Psoas muscle (tissue), 8 donors: ENCODE measurements around the gene MTM1. TPM values are rescaled to one million over a fixed set of nuclear protein-coding genes. Genes with fewer than 3 reads are reported as not detected.

Experiments
- ATAC-seq, 4 donors: fragments of 200-7000 bp; cut with Tn5 transposase; one replicate each; pipeline ENCODE4 v1.9.1; 2020; ENCODE audit warnings: moderate library complexity in 3 of 4, mild to moderate bottlenecking in 2 of 4
- DNase-seq, 2 donors: peaks; one replicate each; pipeline ENCODE4 v3.0.0-alpha.2; 2020
- H3K27ac ChIP-seq: fragments of 200-600 bp; one replicate; pipeline ENCODE4 v1.8.0; 2022
- H3K27me3 ChIP-seq, 3 donors: fragments of 200-600 bp in 1 of 3; one replicate each; pipeline versions ENCODE4 v1.6.1 to v1.8.0; 2013 to 2022; ENCODE audit warnings: low read length in 2 of 3, mild to moderate bottlenecking in 2 of 3, moderate library complexity in 1 of 3; ENCODE audit not compliant: insufficient read depth in 3 of 3
- H3K36me3 ChIP-seq, 2 donors: fragments of 200-600 bp in 1 of 2; one replicate each; pipeline versions ENCODE4 v1.6.1 to v1.8.0; 2013 to 2022; ENCODE audit warnings: low read depth in 1 of 2, mild to moderate bottlenecking in 1 of 2, moderate library complexity in 1 of 2; ENCODE audit not compliant: insufficient read depth in 1 of 2
- H3K4me1 ChIP-seq: fragments of 200-600 bp; one replicate; pipeline ENCODE4 v1.8.0; 2022
- H3K4me3 ChIP-seq: fragments of 200-600 bp; one replicate; pipeline ENCODE4 v1.8.0; 2022; ENCODE audit warnings: mild to moderate bottlenecking
- H3K9me3 ChIP-seq: fragments of 200-600 bp; one replicate; pipeline ENCODE4 v1.8.0; 2022
- WGBS, 3 donors: extraction: QIAGEN DNeasy Blood & Tissue Kit; methylation state at CpG; one replicate each; pipeline versions ENCODE4 v1.1.6 to v1.1.7; 2013; 5-methylcytosine and 5-hydroxymethylcytosine counted together
- intact Hi-C, 2 donors: fragments of 100-400 bp; cut with DNase I; formaldehyde crosslinking; loops; one replicate each; pipeline versions ENCODE4 v1.11.0 to v1.14.2; 2022
- polyA plus RNA-seq, 3 donors: library from polyadenylated mRNA; stranded (reverse); fragments of 200-250 nt; gene quantifications; one replicate each; pipeline ENCODE4 v1.2.3, GENCODE V29; 2013
- total RNA-seq, 4 donors: library from RNA; stranded (reverse); fragmentation: NEBNext Ultra II Directional in 2 of 4; extraction: Animal tissue kit (Norgen Biotek cat#: 25700) in 2 of 4; gene quantifications; one replicate each; pipeline versions ENCODE4 v1.2.1 to v1.2.4, GENCODE V29; 2021 to 2023
- TF ChIP-seq, protein P1 (sequence below): fragments of 200-600 bp; IDR thresholded peaks from one replicate; pipeline ENCODE4 v1.8.0; 2022; ENCODE audit warnings: antibody characterized with exemption
- donor health status: healthy with polysubstance abuse.
- donor health status: DM: no; HTN: no; CAD: no; lungs with moderate emphysema.
- donor health status: Bipolar disorder and iron deficiency.
- donor health status: healthy.
- donor health status: DM: yes; HTN: yes; CAD: no.
- donor health status: DM: no; HTN: no; CAD: no.
- donor health status: DM: no; HTN: no; CAD: no.
- donor health status: DM: yes; HTN: yes; CAD: no.

MTM1 gene
- total and polyA plus RNA-seq, 7 donors: 4.9 to 17.4 (median 15.0) TPM

DNA sequence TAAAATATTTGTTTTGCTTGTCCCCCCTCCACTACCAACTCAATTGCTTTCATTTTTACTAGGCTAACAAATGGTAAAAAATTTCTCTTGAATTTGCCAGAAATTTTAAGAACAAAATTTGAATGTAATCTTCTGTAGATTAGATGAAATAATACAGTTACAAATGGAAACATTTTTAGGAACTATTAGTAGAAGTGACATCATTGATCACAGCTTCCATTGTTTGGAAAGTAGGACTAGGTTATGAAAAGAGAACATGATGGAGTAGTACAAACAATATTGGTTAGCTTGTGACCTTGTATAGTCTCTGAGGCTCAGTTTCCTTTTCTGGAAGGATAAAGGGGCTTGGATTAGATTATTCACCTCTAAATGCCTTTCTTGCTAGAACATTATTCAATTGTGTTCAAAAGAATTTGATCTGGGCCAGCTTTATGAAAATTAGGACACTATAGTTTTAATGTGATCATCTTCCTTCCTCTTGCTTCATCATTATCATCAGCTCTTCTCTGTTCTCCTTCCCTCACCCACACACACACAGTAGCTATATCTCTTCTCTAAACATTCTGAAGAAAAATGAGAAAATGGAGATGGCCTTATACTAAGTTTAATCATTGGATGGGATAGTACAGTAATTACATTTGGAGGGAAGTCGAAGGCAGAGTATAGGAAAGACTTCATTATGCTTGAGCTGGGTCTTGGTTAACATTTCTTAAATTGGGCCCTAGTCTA, 134.7 kb downstream of the MTM1 start:
- intact Hi-C loops: no loop called here
- H3K27me3 ChIP-seq: no peaks in the 10 kb centered on the region
- H3K9me3 ChIP-seq: no peaks in the 10 kb centered on the region
- no peak overlapping the region for H3K27ac ChIP-seq
- no peak overlapping the region for H3K4me3 ChIP-seq
- TF ChIP-seq, protein P1, sequence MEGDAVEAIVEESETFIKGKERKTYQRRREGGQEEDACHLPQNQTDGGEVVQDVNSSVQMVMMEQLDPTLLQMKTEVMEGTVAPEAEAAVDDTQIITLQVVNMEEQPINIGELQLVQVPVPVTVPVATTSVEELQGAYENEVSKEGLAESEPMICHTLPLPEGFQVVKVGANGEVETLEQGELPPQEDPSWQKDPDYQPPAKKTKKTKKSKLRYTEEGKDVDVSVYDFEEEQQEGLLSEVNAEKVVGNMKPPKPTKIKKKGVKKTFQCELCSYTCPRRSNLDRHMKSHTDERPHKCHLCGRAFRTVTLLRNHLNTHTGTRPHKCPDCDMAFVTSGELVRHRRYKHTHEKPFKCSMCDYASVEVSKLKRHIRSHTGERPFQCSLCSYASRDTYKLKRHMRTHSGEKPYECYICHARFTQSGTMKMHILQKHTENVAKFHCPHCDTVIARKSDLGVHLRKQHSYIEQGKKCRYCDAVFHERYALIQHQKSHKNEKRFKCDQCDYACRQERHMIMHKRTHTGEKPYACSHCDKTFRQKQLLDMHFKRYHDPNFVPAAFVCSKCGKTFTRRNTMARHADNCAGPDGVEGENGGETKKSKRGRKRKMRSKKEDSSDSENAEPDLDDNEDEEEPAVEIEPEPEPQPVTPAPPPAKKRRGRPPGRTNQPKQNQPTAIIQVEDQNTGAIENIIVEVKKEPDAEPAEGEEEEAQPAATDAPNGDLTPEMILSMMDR: no peak
- DNase-seq (no peak), ATAC-seq (no peak)
- H3K4me1 ChIP-seq: no peaks in the 10 kb centered on the region
- 64 to 100% (median 98%) methylated on average over 1 of the region's 1 CpG for WGBS, 3 donors
- peaks cover 0 to 9% of the 10 kb centered on the region in 2 donors for H3K36me3 ChIP-seq

DNA sequence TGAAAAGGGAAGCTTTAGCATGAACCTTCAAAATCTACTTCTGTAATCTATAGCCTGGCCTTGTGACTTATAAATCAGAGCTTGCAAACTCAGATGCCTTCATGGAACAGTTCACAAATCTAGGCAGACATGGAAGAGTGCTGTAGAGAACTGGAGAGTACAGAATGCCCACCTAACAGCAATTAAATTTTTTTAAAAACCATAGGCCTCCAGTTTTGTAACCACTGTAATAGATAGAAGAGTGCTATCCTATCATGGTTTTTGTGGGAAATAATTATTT, 135.2 kb downstream of the MTM1 start:
- DNase-seq: no peak
- peaks cover 0 to 9% of the 10 kb centered on the region in 2 donors for H3K36me3 ChIP-seq
- H3K4me1 ChIP-seq: no peaks in the 10 kb centered on the region
- no peak for ATAC-seq
- intact Hi-C loops: no loop called here
- no peaks in the 10 kb centered on the region for H3K27me3 ChIP-seq
- no peak overlapping the region for H3K4me3 ChIP-seq
- H3K9me3 ChIP-seq: no peaks in the 10 kb centered on the region
- H3K27ac ChIP-seq: no peak overlapping the region
- TF ChIP-seq, protein P1: no peak

GRCh38 chrX:150704030-150704613, 135.7 kb downstream of the MTM1 start:
- Histone ChIP-seq H3K36me3 (peaks cover 0 to 9% of the 10 kb centered on the region in 2 donors), H3K27me3 (no peaks in the 10 kb centered on the region), H3K4me3 (no peak overlapping the region), H3K27ac (no peak overlapping the region), H3K4me1 (no peaks in the 10 kb centered on the region), H3K9me3 (no peaks in the 10 kb centered on the region)
- intact Hi-C loops: no loop called here
- TF ChIP-seq, protein P1: no peak
- WGBS, 3 donors: 78 to 100% (median 93%) methylated on average over 3 of the region's 3 CpGs
- no peak for DNase-seq
- no peak for ATAC-seq

DNA sequence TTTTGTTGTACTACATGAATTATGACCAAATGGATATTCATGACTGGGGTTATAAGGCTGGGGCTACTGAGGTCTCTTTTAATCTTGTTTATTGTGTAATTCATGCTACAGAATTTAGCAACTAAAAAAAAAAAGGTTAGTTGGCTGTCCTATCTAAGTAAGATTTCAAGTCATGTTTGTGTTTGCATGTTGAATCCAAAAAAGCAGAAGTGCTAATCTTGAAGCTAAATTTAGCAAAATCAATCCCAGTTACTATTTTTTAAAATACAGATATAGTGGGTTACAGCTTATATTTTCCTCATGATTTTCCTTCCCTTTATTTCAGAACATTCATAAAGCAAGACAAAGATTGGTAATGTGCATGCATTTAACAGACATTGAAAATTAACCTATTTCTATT, 144.2 kb downstream of the MTM1 start:
- DNase-seq (no peak), ATAC-seq (no peak)
- H3K27ac ChIP-seq: no peak overlapping the region
- no peaks in the 10 kb centered on the region for H3K9me3 ChIP-seq
- intact Hi-C loops: loop anchor here (10.0 kb wide), 1 partner anchor 748 kb away; no protein-coding TSS in a partner anchor
- H3K4me1 ChIP-seq: no peaks in the 10 kb centered on the region
- H3K4me3 ChIP-seq: no peak overlapping the region
- TF ChIP-seq, protein P1: no peak
- no peaks in the 10 kb centered on the region for H3K36me3 ChIP-seq
- no peaks in the 10 kb centered on the region for H3K27me3 ChIP-seq

GRCh38 chrX:150715184-150715583, 146.8 kb downstream of the MTM1 start:
- no peaks in the 10 kb centered on the region for H3K36me3 ChIP-seq
- no peaks in the 10 kb centered on the region for H3K27me3 ChIP-seq
- intact Hi-C loops: loop anchor here (5.0 to 10.0 kb wide), 2 partner anchors 33 to 750 kb away; no protein-coding TSS in a partner anchor
- no peaks in the 10 kb centered on the region for H3K4me1 ChIP-seq
- H3K9me3 ChIP-seq: no peaks in the 10 kb centered on the region
- no peak overlapping the region for H3K4me3 ChIP-seq
- 47 to 56% (median 53%) methylated on average over 3 of the region's 3 CpGs for WGBS, 3 donors
- ATAC-seq (no peak), DNase-seq (no peak)
- TF ChIP-seq, protein P1: no peak
- H3K27ac ChIP-seq: no peak overlapping the region
